HG03520 (cell line): ENCODE results near the gene COL19A1.

Source experiments
- ATAC-seq: cut with Tn5 transposase; IDR thresholded peaks from one replicate; pipeline ENCODE4 v1.9.1; 2021; ENCODE audit warnings: mild to moderate bottlenecking, moderate library complexity; ENCODE audit not compliant: unreplicated experiment

COL19A1 gene

GRCh38 chr6:70215460-70216108 is 349.2 kb downstream of the COL19A1 start:
- no peak for ATAC-seq

- ATAC-seq: no peak
Observed at GRCh38 chr6:70216767-70217166, 350.4 kb downstream of the COL19A1 start.

- ATAC-seq: no peak
Observed at GRCh38 chr6:70219943-70220613, 353.7 kb downstream of the COL19A1 start.

- no peak for ATAC-seq
Observed at GRCh38 chr6:70221025-70221714, 354.8 kb downstream of the COL19A1 start.

- no peak for ATAC-seq
Observed at GRCh38 chr6:70221715-70222438, 355.5 kb downstream of the COL19A1 start.

GRCh38 chr6:70222439-70222749 is 356.0 kb downstream of the COL19A1 start:
- no peak for ATAC-seq

- ATAC-seq: no peak
Observed at GRCh38 chr6:70225055-70225454, 358.7 kb downstream of the COL19A1 start.

- no peak for ATAC-seq
Observed at GRCh38 chr6:70231311-70231710, 365.0 kb downstream of the COL19A1 start.

GRCh38 chr6:70234561-70235236 is 368.3 kb downstream of the COL19A1 start:
- ATAC-seq: no peak

- no peak for ATAC-seq
Observed at GRCh38 chr6:70236343-70236742, 370.0 kb downstream of the COL19A1 start.

GRCh38 chr6:70241031-70241430 is 374.7 kb downstream of the COL19A1 start:
- no peak for ATAC-seq

- ATAC-seq: no peak
Observed at GRCh38 chr6:70241991-70242420, 375.6 kb downstream of the COL19A1 start.

GRCh38 chr6:70246118-70246517 is 379.8 kb downstream of the COL19A1 start:
- no peak for ATAC-seq

- ATAC-seq: no peak
Observed at GRCh38 chr6:70252604-70253003, 386.2 kb downstream of the COL19A1 start.

GRCh38 chr6:70253923-70254322 is 387.6 kb downstream of the COL19A1 start:
- no peak for ATAC-seq

- no peak for ATAC-seq
Observed at GRCh38 chr6:70254784-70255183, 388.4 kb downstream of the COL19A1 start.

- no peak for ATAC-seq
Observed at GRCh38 chr6:70257768-70258273, 391.5 kb downstream of the COL19A1 start.

GRCh38 chr6:70258483-70258882 is 392.1 kb downstream of the COL19A1 start:
- ATAC-seq: no peak
